ENCODE measurements around the gene STX1A. TPM values are rescaled to one million over a fixed set of nuclear protein-coding genes. Genes with fewer than 3 reads are reported as not detected.

The STX1A gene
- total and polyA plus RNA-seq, 10 donors: 1.3 to 7.8 (median 4.6) TPM

GRCh38 chr7:73700069-73700423 is 19.4 kb downstream of the STX1A start:
- Histone ChIP-seq H3K27ac (no peak overlapping the region), H3K36me3 (peaks cover 0 to 87% (median 49%) of the 10 kb centered on the region in 6 donors), H3K4me3 (no peak overlapping the region), H3K9me3 (no peaks in the 10 kb centered on the region), H3K4me1 (peaks cover 0 to 15% (median 10%) of the 10 kb centered on the region in 6 donors), H3K27me3 (replicated peaks in 1 of 7) (peaks cover 0 to 11% (median 0%) of the 10 kb centered on the region in 7 donors)
- 77 to 92% (median 85%) methylated on average over 13 to 14 of the region's 14 CpGs for WGBS, 5 donors
- no peak for DNase-seq
- no peak for TF ChIP-seq POLR2AphosphoS5 (IDR thresholded peaks at IDR 0.05)
- no peak for TF ChIP-seq CTCF (IDR thresholded peaks at IDR 0.05 in 8 of 11, conservative IDR thresholded peaks at IDR 0.05 in 3 of 11)
- TF ChIP-seq POLR2A (IDR thresholded peaks at IDR 0.05): no peak
- intact Hi-C loops (cut with DNase I; ENCODE audit: low total_unique reads): no loop called here

- H3K4me3 ChIP-seq: no peak overlapping the region
- WGBS, 5 donors: 89 to 93% (median 90%) methylated on average over 13 to 15 of the region's 15 CpGs
- DNase-seq: no peak
- H3K27ac ChIP-seq: no peak overlapping the region
- intact Hi-C loops (cut with DNase I; ENCODE audit: low total_unique reads): no loop called here
- H3K27me3 ChIP-seq (replicated peaks in 1 of 7): peaks cover 0 to 11% (median 0%) of the 10 kb centered on the region in 7 donors
- peaks cover 0 to 87% (median 54%) of the 10 kb centered on the region in 6 donors for H3K36me3 ChIP-seq
- peaks cover 0 to 15% (median 10%) of the 10 kb centered on the region in 6 donors for H3K4me1 ChIP-seq
- no peaks in the 10 kb centered on the region for H3K9me3 ChIP-seq
- TF ChIP-seq CTCF (IDR thresholded peaks at IDR 0.05 in 8 of 11, conservative IDR thresholded peaks at IDR 0.05 in 3 of 11): no peak
- no peak for TF ChIP-seq POLR2AphosphoS5 (IDR thresholded peaks at IDR 0.05)
- no peak for TF ChIP-seq POLR2A (IDR thresholded peaks at IDR 0.05)
These were observed 19.9 kb downstream of the STX1A start for GRCh38 chr7:73699370-73700068.

- intact Hi-C loops (cut with DNase I; ENCODE audit: low total_unique reads): no loop called here
- H3K4me1 ChIP-seq: peaks cover 0 to 4% (median under 1%) of the 10 kb centered on the region in 6 donors
- TF ChIP-seq POLR2AphosphoS5 (IDR thresholded peaks at IDR 0.05) (peak in 1 of 3 donors; percentile 11), POLR2A (IDR thresholded peaks at IDR 0.05) (no peak)
- no peak for DNase-seq
- peaks cover 0 to 3% (median 0%) of the 10 kb centered on the region in 7 donors for H3K27me3 ChIP-seq (replicated peaks in 1 of 7)
- 88 to 95% (median 91%) methylated on average over 7 of the region's 7 CpGs for whole genome bisulfite sequencing, 5 donors
- H3K36me3 ChIP-seq: peaks cover 0 to 93% (median 65%) of the 10 kb centered on the region in 6 donors
- H3K9me3 ChIP-seq: no peaks in the 10 kb centered on the region
- H3K27ac ChIP-seq: no peak overlapping the region
- H3K4me3 ChIP-seq: no peak overlapping the region
These were observed 21.1 kb downstream of the STX1A start for GRCh38 chr7:73698410-73698809.

DNA sequence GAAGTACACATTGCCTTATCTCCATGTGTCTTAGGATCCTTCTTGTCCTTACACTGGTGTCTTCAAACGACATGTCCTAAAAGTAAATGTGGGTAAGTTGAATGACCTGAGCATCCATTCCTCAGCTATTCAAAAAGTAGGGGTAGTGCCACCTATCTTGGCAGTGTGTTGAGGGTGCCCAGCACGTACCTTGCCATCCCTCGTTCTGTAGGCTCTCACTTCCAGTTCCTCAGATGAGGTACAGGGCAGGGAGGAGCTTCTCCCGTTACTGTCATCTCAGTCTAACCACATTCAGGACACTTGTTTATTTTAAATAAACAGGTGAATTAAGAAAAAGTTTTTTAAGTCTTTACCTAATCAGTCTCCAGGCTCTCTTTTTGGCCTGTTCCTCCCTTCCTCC is 23.1 kb downstream of the STX1A start:
- Histone ChIP-seq H3K27me3 (replicated peaks in 1 of 7) (no peaks in the 10 kb centered on the region), H3K4me1 (no peaks in the 10 kb centered on the region), H3K4me3 (no peak overlapping the region), H3K9me3 (no peaks in the 10 kb centered on the region), H3K36me3 (peaks cover 0 to 98% (median 85%) of the 10 kb centered on the region in 6 donors), H3K27ac (no peak overlapping the region)
- WGBS, 5 donors: 85 to 93% (median 90%) methylated on average over 4 of the region's 4 CpGs
- TF ChIP-seq POLR2A (IDR thresholded peaks at IDR 0.05) (no peak), CTCF (IDR thresholded peaks at IDR 0.05 in 8 of 11, conservative IDR thresholded peaks at IDR 0.05 in 3 of 11) (no peak), POLR2AphosphoS5 (IDR thresholded peaks at IDR 0.05) (no peak)
- no peak for DNase-seq
- intact Hi-C loops (cut with DNase I; ENCODE audit: low total_unique reads): no loop called here

Measured in spleen (tissue), 11 donors.